Liver (tissue), 9 donors: Measurements from ENCODE around the gene PRDM1. TPM values are rescaled to one million over a fixed set of nuclear protein-coding genes. Genes with fewer than 3 reads are reported as not detected.

Source experiments
- DNase-seq: peaks from one replicate; pipeline ENCODE4 v3.0.0-alpha.2; 2017; ENCODE audit warnings: low spot score
- H3K27ac ChIP-seq, 2 donors: one replicate each; pipeline ENCODE4 v1.7.0; 2013; ENCODE audit warnings: inconsistent platforms in 2 of 2, low read length in 2 of 2, control low read depth in 1 of 2, low read depth in 1 of 2, mild to moderate bottlenecking in 1 of 2
- H3K27me3 ChIP-seq, 4 donors: one replicate each; pipeline versions ENCODE4 v1.6.1 to v1.7.0; 2013; ENCODE audit warnings: low read length in 3 of 4, inconsistent platforms in 1 of 4, mild to moderate bottlenecking in 1 of 4, moderate library complexity in 1 of 4; ENCODE audit not compliant: control insufficient read depth in 4 of 4, insufficient read depth in 4 of 4
- H3K36me3 ChIP-seq, 4 donors: one replicate each; pipeline versions ENCODE4 v1.6.1 to v1.7.0; 2013; ENCODE audit warnings: low read length in 3 of 4, mild to moderate bottlenecking in 3 of 4, low read depth in 1 of 4, moderate library complexity in 1 of 4; ENCODE audit not compliant: control insufficient read depth in 4 of 4, insufficient read depth in 3 of 4
- H3K4me1 ChIP-seq, 4 donors: one replicate each; pipeline versions ENCODE4 v1.6.1 to v1.7.0; 2013; ENCODE audit warnings: low read length in 3 of 4, mild to moderate bottlenecking in 3 of 4, moderate library complexity in 1 of 4; ENCODE audit not compliant: control insufficient read depth in 4 of 4, insufficient read depth in 4 of 4
- H3K4me3 ChIP-seq, 3 donors: one replicate each; pipeline versions ENCODE4 v1.6.1 to v1.7.0; 2013; ENCODE audit warnings: low read length in 3 of 3, control low read depth in 1 of 3, low read depth in 1 of 3, mild to moderate bottlenecking in 1 of 3
- H3K9ac ChIP-seq, 2 donors: one replicate each; pipeline ENCODE4 v1.7.0; 2013; ENCODE audit warnings: low read length in 2 of 2, mild to moderate bottlenecking in 2 of 2, moderate library complexity in 2 of 2, control low read depth in 1 of 2, low read depth in 1 of 2
- H3K9me3 ChIP-seq, 4 donors: one replicate each; pipeline versions ENCODE4 v1.6.1 to v1.7.0; 2013; ENCODE audit warnings: low read length in 3 of 4; ENCODE audit not compliant: control insufficient read depth in 4 of 4
- EGR1 ChIP-seq, 2 donors: IDR thresholded peaks; 2 replicates each; pipeline ENCODE4 v1.6.1; 2016 to 2018; ENCODE audit warnings: antibody characterized with exemption in 2 of 2, low read depth in 2 of 2
- FOXA1 ChIP-seq: IDR thresholded peaks from 2 replicates; pipeline ENCODE4 v1.6.1; 2016; ENCODE audit warnings: antibody characterized with exemption
- GABPA ChIP-seq, 2 donors: IDR thresholded peaks in 1 of 2; conservative IDR thresholded peaks in 1 of 2; 2 replicates each; pipeline ENCODE4 v1.6.1; 2016; ENCODE audit warnings: antibody characterized with exemption in 2 of 2, mild to moderate bottlenecking in 1 of 2, moderate library complexity in 1 of 2
- HNF4G ChIP-seq: IDR thresholded peaks from 2 replicates; pipeline ENCODE4 v1.6.1; 2016; ENCODE audit warnings: antibody characterized with exemption
- JUND ChIP-seq, 2 donors: IDR thresholded peaks; 2 replicates each; pipeline ENCODE4 v1.6.1; 2016; ENCODE audit warnings: antibody characterized with exemption in 2 of 2
- RAD21 ChIP-seq, 2 donors: IDR thresholded peaks; 2 replicates each; pipeline ENCODE4 v1.6.1; 2016; ENCODE audit warnings: antibody characterized with exemption in 2 of 2, mild to moderate bottlenecking in 2 of 2
- RXRA ChIP-seq, 2 donors: IDR thresholded peaks; 2 replicates each; pipeline ENCODE4 v1.6.1; 2017 to 2018; ENCODE audit warnings: antibody characterized with exemption in 2 of 2, mild to moderate bottlenecking in 1 of 2
- TAF1 ChIP-seq: conservative IDR thresholded peaks from 2 replicates; pipeline ENCODE4 v1.6.1; 2016; ENCODE audit warnings: antibody characterized with exemption, mild to moderate bottlenecking
- WGBS: extraction: QIAGEN DNeasy Blood & Tissue Kit; methylation state at CpG from one replicate; pipeline ENCODE4 v1.1.7; 2013; 5-methylcytosine and 5-hydroxymethylcytosine counted together
- polyA plus RNA-seq, 2 donors: library from polyadenylated mRNA; stranded (reverse) in 1 of 2; unstranded in 1 of 2; fragments of 200-250 nt in 1 of 2; fragments of >200 nt in 1 of 2; fragmentation: Nextera tagmentation in 1 of 2; extraction: Ambion mirVana in 1 of 2; gene quantifications; one replicate each; pipeline versions ENCODE4 v1.2.1 to v1.2.3, GENCODE V29; 2013 to 2015
- total RNA-seq, 2 donors: library from RNA; depleted of rRNA; stranded (reverse); fragments of >200 nt; gene quantifications; one replicate each; pipeline ENCODE4 v1.2.3, GENCODE V29; 2014
- TF ChIP-seq, protein P1 (sequence below): fragments of 150-350 bp; IDR thresholded peaks from 2 replicates; pipeline ENCODE4 v1.5.1; 2017; ENCODE audit warnings: improper control_type of control experiment, low read depth, low read length; ENCODE audit not compliant: missing input control
- TF ChIP-seq, protein P2 (sequence below): IDR thresholded peaks from 2 replicates; pipeline ENCODE4 v1.6.1; 2016; ENCODE audit warnings: antibody characterized with exemption
- TF ChIP-seq, protein P3 (sequence below): IDR thresholded peaks from 2 replicates; pipeline ENCODE4 v1.6.1; 2016; ENCODE audit warnings: antibody characterized with exemption
- TF ChIP-seq, protein P4 (sequence below): IDR thresholded peaks from 2 replicates; pipeline ENCODE4 v1.6.1; 2016; ENCODE audit warnings: antibody characterized with exemption, mild to moderate bottlenecking
- TF ChIP-seq, protein P5 (sequence below): IDR thresholded peaks from 2 replicates; pipeline ENCODE4 v1.6.1; 2016; ENCODE audit warnings: antibody characterized with exemption
- donor health status: healthy.
- donor health status: healthy.
- donor health status: healthy.
- donor health status: healthy.
- donor health status: healthy.

Gene PRDM1
- total and polyA plus RNA-seq, 4 donors = 0.37 to 2.8 (median 0.65) TPM

DNA sequence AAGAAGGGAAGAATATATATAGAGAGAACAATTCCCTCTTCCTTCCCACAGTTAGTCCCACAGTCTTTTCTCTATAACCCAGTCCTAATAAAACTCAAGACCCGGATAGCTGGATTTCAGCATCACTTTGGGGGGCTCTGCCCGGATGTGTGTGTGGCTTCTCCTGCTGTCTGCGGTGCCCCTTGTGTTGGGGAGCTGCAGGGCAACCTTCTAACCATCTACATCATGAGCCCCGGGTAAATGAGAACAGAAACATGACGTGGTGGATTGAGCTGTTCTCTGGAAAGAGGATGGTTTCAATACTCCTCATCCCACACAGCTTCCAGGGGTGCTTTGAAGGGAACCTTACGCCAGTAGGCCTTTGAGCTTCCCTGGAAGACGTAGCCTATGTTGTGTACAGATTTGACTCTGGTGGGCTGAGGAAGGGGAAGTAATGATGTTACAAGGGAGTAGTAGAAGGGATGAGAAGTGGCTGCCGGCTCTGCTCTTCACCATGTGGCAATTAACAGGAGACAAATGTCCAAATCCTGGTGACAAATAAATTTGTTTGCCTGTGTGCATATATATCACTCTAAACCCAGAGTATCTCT is 13.5 kb upstream of the PRDM1 start:
- no peaks in the 10 kb centered on the region for H3K9me3 ChIP-seq
- no peaks in the 10 kb centered on the region for H3K4me1 ChIP-seq
- H3K36me3 ChIP-seq = no peaks in the 10 kb centered on the region
- no peak for TF ChIP-seq JUND (IDR thresholded peaks at IDR 0.05)
- TF ChIP-seq TAF1 = no peak
- TF ChIP-seq, protein P1, sequence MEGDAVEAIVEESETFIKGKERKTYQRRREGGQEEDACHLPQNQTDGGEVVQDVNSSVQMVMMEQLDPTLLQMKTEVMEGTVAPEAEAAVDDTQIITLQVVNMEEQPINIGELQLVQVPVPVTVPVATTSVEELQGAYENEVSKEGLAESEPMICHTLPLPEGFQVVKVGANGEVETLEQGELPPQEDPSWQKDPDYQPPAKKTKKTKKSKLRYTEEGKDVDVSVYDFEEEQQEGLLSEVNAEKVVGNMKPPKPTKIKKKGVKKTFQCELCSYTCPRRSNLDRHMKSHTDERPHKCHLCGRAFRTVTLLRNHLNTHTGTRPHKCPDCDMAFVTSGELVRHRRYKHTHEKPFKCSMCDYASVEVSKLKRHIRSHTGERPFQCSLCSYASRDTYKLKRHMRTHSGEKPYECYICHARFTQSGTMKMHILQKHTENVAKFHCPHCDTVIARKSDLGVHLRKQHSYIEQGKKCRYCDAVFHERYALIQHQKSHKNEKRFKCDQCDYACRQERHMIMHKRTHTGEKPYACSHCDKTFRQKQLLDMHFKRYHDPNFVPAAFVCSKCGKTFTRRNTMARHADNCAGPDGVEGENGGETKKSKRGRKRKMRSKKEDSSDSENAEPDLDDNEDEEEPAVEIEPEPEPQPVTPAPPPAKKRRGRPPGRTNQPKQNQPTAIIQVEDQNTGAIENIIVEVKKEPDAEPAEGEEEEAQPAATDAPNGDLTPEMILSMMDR = no peak
- no peak for TF ChIP-seq EGR1 (IDR thresholded peaks at IDR 0.05; ENCODE audit: low read depth in 2 of 2)
- TF ChIP-seq RXRA (IDR thresholded peaks at IDR 0.05) = no peak
- TF ChIP-seq, protein P2, sequence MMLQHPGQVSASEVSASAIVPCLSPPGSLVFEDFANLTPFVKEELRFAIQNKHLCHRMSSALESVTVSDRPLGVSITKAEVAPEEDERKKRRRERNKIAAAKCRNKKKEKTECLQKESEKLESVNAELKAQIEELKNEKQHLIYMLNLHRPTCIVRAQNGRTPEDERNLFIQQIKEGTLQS = no peak
- no peak for TF ChIP-seq HNF4G
- TF ChIP-seq FOXA1 = no peak
- TF ChIP-seq, protein P3, sequence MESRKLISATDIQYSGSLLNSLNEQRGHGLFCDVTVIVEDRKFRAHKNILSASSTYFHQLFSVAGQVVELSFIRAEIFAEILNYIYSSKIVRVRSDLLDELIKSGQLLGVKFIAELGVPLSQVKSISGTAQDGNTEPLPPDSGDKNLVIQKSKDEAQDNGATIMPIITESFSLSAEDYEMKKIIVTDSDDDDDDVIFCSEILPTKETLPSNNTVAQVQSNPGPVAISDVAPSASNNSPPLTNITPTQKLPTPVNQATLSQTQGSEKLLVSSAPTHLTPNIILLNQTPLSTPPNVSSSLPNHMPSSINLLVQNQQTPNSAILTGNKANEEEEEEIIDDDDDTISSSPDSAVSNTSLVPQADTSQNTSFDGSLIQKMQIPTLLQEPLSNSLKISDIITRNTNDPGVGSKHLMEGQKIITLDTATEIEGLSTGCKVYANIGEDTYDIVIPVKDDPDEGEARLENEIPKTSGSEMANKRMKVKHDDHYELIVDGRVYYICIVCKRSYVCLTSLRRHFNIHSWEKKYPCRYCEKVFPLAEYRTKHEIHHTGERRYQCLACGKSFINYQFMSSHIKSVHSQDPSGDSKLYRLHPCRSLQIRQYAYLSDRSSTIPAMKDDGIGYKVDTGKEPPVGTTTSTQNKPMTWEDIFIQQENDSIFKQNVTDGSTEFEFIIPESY = no peak
- TF ChIP-seq, protein P4, sequence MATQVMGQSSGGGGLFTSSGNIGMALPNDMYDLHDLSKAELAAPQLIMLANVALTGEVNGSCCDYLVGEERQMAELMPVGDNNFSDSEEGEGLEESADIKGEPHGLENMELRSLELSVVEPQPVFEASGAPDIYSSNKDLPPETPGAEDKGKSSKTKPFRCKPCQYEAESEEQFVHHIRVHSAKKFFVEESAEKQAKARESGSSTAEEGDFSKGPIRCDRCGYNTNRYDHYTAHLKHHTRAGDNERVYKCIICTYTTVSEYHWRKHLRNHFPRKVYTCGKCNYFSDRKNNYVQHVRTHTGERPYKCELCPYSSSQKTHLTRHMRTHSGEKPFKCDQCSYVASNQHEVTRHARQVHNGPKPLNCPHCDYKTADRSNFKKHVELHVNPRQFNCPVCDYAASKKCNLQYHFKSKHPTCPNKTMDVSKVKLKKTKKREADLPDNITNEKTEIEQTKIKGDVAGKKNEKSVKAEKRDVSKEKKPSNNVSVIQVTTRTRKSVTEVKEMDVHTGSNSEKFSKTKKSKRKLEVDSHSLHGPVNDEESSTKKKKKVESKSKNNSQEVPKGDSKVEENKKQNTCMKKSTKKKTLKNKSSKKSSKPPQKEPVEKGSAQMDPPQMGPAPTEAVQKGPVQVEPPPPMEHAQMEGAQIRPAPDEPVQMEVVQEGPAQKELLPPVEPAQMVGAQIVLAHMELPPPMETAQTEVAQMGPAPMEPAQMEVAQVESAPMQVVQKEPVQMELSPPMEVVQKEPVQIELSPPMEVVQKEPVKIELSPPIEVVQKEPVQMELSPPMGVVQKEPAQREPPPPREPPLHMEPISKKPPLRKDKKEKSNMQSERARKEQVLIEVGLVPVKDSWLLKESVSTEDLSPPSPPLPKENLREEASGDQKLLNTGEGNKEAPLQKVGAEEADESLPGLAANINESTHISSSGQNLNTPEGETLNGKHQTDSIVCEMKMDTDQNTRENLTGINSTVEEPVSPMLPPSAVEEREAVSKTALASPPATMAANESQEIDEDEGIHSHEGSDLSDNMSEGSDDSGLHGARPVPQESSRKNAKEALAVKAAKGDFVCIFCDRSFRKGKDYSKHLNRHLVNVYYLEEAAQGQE = no peak
- no peak for TF ChIP-seq GABPA (IDR thresholded peaks at IDR 0.05 in 1 of 2, conservative IDR thresholded peaks at IDR 0.05 in 1 of 2)
- no peak overlapping the region for H3K9ac ChIP-seq
- H3K27ac ChIP-seq = no peak overlapping the region
- H3K27me3 ChIP-seq = peaks cover 0 to 3% (median 1%) of the 10 kb centered on the region in 4 donors
- H3K4me3 ChIP-seq = no peak overlapping the region
- 78% methylated on average over 8 of the region's 8 CpGs for WGBS
- no peak for DNase-seq

DNA sequence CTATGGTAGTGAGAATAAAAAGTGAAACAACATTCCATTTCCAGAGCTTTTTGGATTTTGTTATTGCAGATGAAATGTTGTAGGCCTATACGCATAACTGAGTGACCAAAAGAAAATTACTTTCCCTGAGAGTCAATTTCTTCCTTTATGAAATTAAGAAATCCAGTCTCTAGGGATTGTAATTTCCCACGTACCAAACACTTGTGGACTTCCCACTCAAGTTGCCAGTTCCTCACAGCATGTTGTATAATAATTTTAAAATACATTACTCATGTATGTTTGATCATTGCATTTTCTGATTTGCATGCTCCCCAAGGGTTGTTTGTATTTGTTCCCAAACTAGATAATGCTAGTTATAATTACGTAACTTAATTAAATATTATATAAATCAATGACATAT is 12.0 kb upstream of the PRDM1 start:
- Histone ChIP-seq H3K4me1 (no peaks in the 10 kb centered on the region), H3K27me3 (peaks cover 0 to 2% (median 0%) of the 10 kb centered on the region in 4 donors), H3K27ac (no peak overlapping the region), H3K9ac (no peak overlapping the region), H3K4me3 (no peak overlapping the region), H3K9me3 (no peaks in the 10 kb centered on the region), H3K36me3 (no peaks in the 10 kb centered on the region)
- no peak for DNase-seq
- 89% methylated on average over 3 of the region's 3 CpGs for WGBS
- TF ChIP-seq, protein P4 = no peak
- TF ChIP-seq, protein P2 = no peak
- TF ChIP-seq RAD21 (IDR thresholded peaks at IDR 0.05) (no peak), EGR1 (IDR thresholded peaks at IDR 0.05; ENCODE audit: low read depth in 2 of 2) (no peak), GABPA (IDR thresholded peaks at IDR 0.05 in 1 of 2, conservative IDR thresholded peaks at IDR 0.05 in 1 of 2) (no peak)
- TF ChIP-seq, protein P1 = no peak
- TF ChIP-seq, protein P5, sequence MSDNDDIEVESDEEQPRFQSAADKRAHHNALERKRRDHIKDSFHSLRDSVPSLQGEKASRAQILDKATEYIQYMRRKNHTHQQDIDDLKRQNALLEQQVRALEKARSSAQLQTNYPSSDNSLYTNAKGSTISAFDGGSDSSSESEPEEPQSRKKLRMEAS = no peak
